Right atrium auricular region (tissue), 2 donors: ENCODE measurements around the gene MAD2L1. TPM values are rescaled to one million over a fixed set of nuclear protein-coding genes. Genes with fewer than 3 reads are reported as not detected.
A peak's percentile ranks its signal among the peaks of the same experiment; 100 is the strongest.

ENCODE experiments used
- DNase-seq: peaks from one replicate; pipeline ENCODE4 v3.0.0-alpha.2; 2019; ENCODE audit warnings: low spot score
- H3K27ac ChIP-seq, 2 donors: fragments of 200-600 bp; sonication (generic); 1 replicate in 1 of 2; 2 replicates in 1 of 2; pipeline ENCODE4 v1.5.1; 2016 to 2019
- H3K27me3 ChIP-seq, 2 donors: fragments of 200-600 bp; sonication (generic); one replicate each; pipeline versions ENCODE4 v1.5.1 to v1.6.0; 2017 to 2019
- H3K36me3 ChIP-seq: fragments of 200-600 bp; sonication (generic); one replicate; pipeline ENCODE4 v1.5.1; 2016
- H3K4me1 ChIP-seq, 2 donors: fragments of 200-600 bp; sonication (generic); one replicate each; pipeline versions ENCODE4 v1.5.1 to v1.6.0; 2017 to 2019
- H3K4me3 ChIP-seq, 2 donors: fragments of 200-600 bp; sonication (generic); 1 replicate in 1 of 2; 2 replicates in 1 of 2; pipeline ENCODE4 v1.5.1; 2017 to 2019; ENCODE audit warnings: mild to moderate bottlenecking in 1 of 2, moderate library complexity in 1 of 2
- H3K9me3 ChIP-seq, 2 donors: fragments of 200-600 bp; sonication (generic); one replicate each; pipeline ENCODE4 v1.5.1; 2019
- CTCF ChIP-seq, 2 donors: fragments of 200-600 bp; sonication (generic); IDR thresholded peaks; one replicate each; pipeline ENCODE4 v1.5.1; 2019; ENCODE audit warnings: antibody characterized with exemption in 2 of 2
- total RNA-seq, 2 donors: library from RNA; depleted of rRNA; stranded (reverse); fragments of >200 nt; gene quantifications; one replicate each; pipeline ENCODE4 v1.1.0, GENCODE V29; 2016

MAD2L1 gene
- total RNA-seq, 2 donors from 2014 or later: 0.24 to 0.78 TPM

GRCh38 chr4:120051253-120051652, 15.4 kb downstream of the MAD2L1 start:
- H3K27me3 ChIP-seq: no peaks in the 10 kb centered on the region
- no peaks in the 10 kb centered on the region for H3K4me1 ChIP-seq
- no peak overlapping the region for H3K27ac ChIP-seq
- no peak overlapping the region for H3K4me3 ChIP-seq
- no peaks in the 10 kb centered on the region for H3K9me3 ChIP-seq
- DNase-seq: no peak
- no peak for TF ChIP-seq CTCF (IDR thresholded peaks at IDR 0.05)
- H3K36me3 ChIP-seq: no peaks in the 10 kb centered on the region

GRCh38 chr4:120049732-120050494, 16.7 kb downstream of the MAD2L1 start:
- DNase-seq: peak; percentile 91
- no peaks in the 10 kb centered on the region for H3K4me1 ChIP-seq
- no peaks in the 10 kb centered on the region for H3K27me3 ChIP-seq
- peak overlapping the region in 1 of 2 donors; percentile 19 for H3K4me3 ChIP-seq
- H3K36me3 ChIP-seq: no peaks in the 10 kb centered on the region
- peak overlapping the region; percentile 32 to 36 for H3K27ac ChIP-seq
- peak; percentile 35 to 88 for TF ChIP-seq CTCF (IDR thresholded peaks at IDR 0.05)
- H3K9me3 ChIP-seq: no peaks in the 10 kb centered on the region

GRCh38 chr4:120043828-120044227, 22.8 kb downstream of the MAD2L1 start:
- DNase-seq: no peak
- H3K4me3 ChIP-seq: no peak overlapping the region
- TF ChIP-seq CTCF (IDR thresholded peaks at IDR 0.05): no peak
- no peaks in the 10 kb centered on the region for H3K27me3 ChIP-seq
- H3K27ac ChIP-seq: no peak overlapping the region
- no peaks in the 10 kb centered on the region for H3K4me1 ChIP-seq
- no peaks in the 10 kb centered on the region for H3K36me3 ChIP-seq
- H3K9me3 ChIP-seq: peaks cover 0 to 12% of the 10 kb centered on the region in 2 donors

- Histone ChIP-seq H3K4me1 (no peaks in the 10 kb centered on the region), H3K9me3 (no peaks in the 10 kb centered on the region), H3K36me3 (no peaks in the 10 kb centered on the region), H3K27me3 (no peaks in the 10 kb centered on the region), H3K27ac (no peak overlapping the region), H3K4me3 (no peak overlapping the region)
- TF ChIP-seq CTCF (IDR thresholded peaks at IDR 0.05): no peak
- DNase-seq: no peak
Observed at GRCh38 chr4:120037411-120037810, 29.2 kb downstream of the MAD2L1 start.

GRCh38 chr4:120034913-120035312, 31.7 kb downstream of the MAD2L1 start:
- Histone ChIP-seq H3K27ac (no peak overlapping the region), H3K36me3 (no peaks in the 10 kb centered on the region), H3K27me3 (no peaks in the 10 kb centered on the region), H3K4me3 (no peak overlapping the region), H3K4me1 (no peaks in the 10 kb centered on the region), H3K9me3 (no peaks in the 10 kb centered on the region)
- DNase-seq: no peak
- TF ChIP-seq CTCF (IDR thresholded peaks at IDR 0.05): no peak

GRCh38 chr4:120026853-120027252, 39.8 kb downstream of the MAD2L1 start:
- DNase-seq: no peak
- Histone ChIP-seq H3K4me1 (no peaks in the 10 kb centered on the region), H3K27ac (no peak overlapping the region), H3K27me3 (no peaks in the 10 kb centered on the region), H3K9me3 (no peaks in the 10 kb centered on the region), H3K4me3 (no peak overlapping the region), H3K36me3 (no peaks in the 10 kb centered on the region)
- TF ChIP-seq CTCF (IDR thresholded peaks at IDR 0.05): no peak
